GM19043 (cell line): Measurements from ENCODE around the gene MGAT4B.
"Not testable (repeated sequence)": the region's sequence is repeated elsewhere in the genome, so short reads cannot be mapped to it uniquely, and the experiment has no call there.

Source experiments
- ATAC-seq: cut with Tn5 transposase; IDR thresholded peaks from one replicate; pipeline ENCODE4 v1.9.1; 2021; ENCODE audit warnings: low read depth; ENCODE audit not compliant: unreplicated experiment

MGAT4B gene

GRCh38 chr5:179795863-179796833 is 10.5 kb downstream of the MGAT4B start:
- ATAC-seq = peak; percentile 65

GRCh38 chr5:179795049-179795862 is 11.4 kb downstream of the MGAT4B start:
- no peak for ATAC-seq

GRCh38 chr5:179794575-179794974 is 12.1 kb downstream of the MGAT4B start:
- ATAC-seq = no peak

GRCh38 chr5:179794171-179794570 is 12.5 kb downstream of the MGAT4B start:
- no peak for ATAC-seq

- no peak for ATAC-seq
Observed at GRCh38 chr5:179793468-179794139, 13.1 kb downstream of the MGAT4B start, which contains the start of gene LTC4S. Gene LTC4S (plus strand): TSS chr5:179793986. CDS start chr5:179794081, 95 bp downstream.

- ATAC-seq = no peak
Observed at GRCh38 chr5:179792612-179793467, 13.8 kb downstream of the MGAT4B start.

- no peak for ATAC-seq
Observed at GRCh38 chr5:179791881-179792611, 14.6 kb downstream of the MGAT4B start.

GRCh38 chr5:179789278-179789677 is 17.4 kb downstream of the MGAT4B start:
- not testable (repeated sequence) for ATAC-seq

GRCh38 chr5:179788193-179788854 is 18.3 kb downstream of the MGAT4B start:
- ATAC-seq = no peak

- ATAC-seq = no peak
Observed at GRCh38 chr5:179786861-179787260, 19.8 kb downstream of the MGAT4B start.

GRCh38 chr5:179783128-179783527 is 23.5 kb downstream of the MGAT4B start:
- no peak for ATAC-seq

- no peak for ATAC-seq
Observed at GRCh38 chr5:179781846-179782245, 24.8 kb downstream of the MGAT4B start.

- no peak for ATAC-seq
Observed at GRCh38 chr5:179780362-179780761, 26.3 kb downstream of the MGAT4B start.

GRCh38 chr5:179779826-179780225 is 26.8 kb downstream of the MGAT4B start:
- no peak for ATAC-seq

GRCh38 chr5:179778591-179778990 is 28.1 kb downstream of the MGAT4B start:
- ATAC-seq = no peak

GRCh38 chr5:179777909-179778308 is 28.8 kb downstream of the MGAT4B start:
- no peak for ATAC-seq

- no peak for ATAC-seq
Observed at GRCh38 chr5:179777456-179777855, 29.2 kb downstream of the MGAT4B start.

GRCh38 chr5:179776411-179776938 is 30.2 kb downstream of the MGAT4B start:
- no peak for ATAC-seq
